ENCODE measurements around the gene FBP2.
"Not testable (repeated sequence)": the region's sequence is repeated elsewhere in the genome, so short reads cannot be mapped to it uniquely, and the experiment has no call there.

The FBP2 gene

DNA sequence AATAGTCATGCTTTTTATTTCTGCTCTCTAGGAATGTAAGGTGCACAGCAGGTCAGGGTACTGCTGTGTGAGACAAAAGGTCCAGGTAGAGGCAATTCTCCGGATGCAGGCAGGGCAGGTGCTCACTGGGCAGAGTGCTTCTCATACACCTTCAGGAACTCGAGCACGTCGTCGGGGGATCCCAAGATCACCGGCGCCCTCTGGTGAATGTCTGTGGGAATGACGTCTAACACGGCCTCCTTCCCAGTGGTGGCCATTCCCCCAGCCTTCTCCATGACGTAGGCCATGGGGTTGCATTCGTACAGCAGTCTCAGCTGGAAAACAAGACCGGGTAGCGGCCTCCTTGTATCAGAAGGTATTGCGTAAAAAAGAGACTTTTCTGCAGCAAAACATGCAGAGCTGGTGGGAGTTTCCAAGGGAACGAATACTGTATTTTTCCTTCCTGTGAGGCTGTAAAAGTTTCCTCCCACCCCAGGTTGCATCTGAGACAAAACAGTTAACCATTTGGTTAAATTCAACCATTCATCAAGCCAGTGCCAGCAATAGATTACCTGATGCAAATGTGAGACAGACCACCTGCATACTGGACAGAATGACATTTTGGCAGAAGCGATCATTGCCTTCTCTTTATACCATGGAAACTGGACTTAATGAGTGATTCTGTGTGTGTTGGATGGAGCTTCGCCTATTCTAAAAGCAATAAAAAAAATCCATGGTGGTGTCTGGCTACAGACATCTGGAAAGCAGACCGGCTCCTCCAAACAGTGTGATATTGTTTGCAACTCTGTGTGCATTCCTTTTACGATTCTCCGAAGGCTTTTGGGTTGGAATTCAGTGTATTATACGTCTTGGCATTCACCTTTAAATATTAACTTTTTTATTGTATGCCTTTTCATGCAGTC lies 9.9 kb upstream of the FBP2 start:
- H3K4me1 ChIP-seq (ENCODE audit: control insufficient read depth, insufficient read depth, low read length) = peaks cover 2% of the 10 kb centered on the region
- H3K27me3 ChIP-seq (ENCODE audit: control insufficient read depth, insufficient read depth, low read length) = peaks cover 3% of the 10 kb centered on the region
- H3K36me3 ChIP-seq (ENCODE audit: control insufficient read depth, insufficient read depth, low read length) = no peaks in the 10 kb centered on the region
- no peak overlapping the region for H3K4me3 ChIP-seq (ENCODE audit: low read depth, low read length)
- no peaks in the 10 kb centered on the region for H3K9me3 ChIP-seq (ENCODE audit: control insufficient read depth, insufficient read depth, low read length)
- no peak overlapping the region for H3K9ac ChIP-seq (ENCODE audit: low read depth, low read length)

DNA sequence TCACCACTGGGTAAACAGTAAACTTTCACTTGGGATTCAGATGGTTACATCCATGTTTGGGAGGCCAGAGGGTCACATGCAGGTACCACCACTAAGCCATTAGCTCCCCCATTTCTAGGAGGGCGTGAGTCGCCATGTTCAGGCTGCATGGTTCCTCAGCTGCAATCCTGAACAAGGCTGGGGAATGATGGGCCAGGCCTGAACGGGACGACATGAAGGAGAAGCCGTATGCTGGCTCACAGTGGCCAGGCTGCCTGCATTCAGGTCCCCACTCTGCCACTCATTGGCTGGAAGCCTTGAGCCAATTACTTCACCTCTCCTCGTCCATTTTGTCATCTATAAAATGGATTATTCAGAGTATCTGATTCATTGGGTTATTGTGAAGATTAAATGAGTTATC lies 9.0 kb upstream of the FBP2 start:
- no peaks in the 10 kb centered on the region for H3K9me3 ChIP-seq (ENCODE audit: control insufficient read depth, insufficient read depth, low read length)
- H3K4me1 ChIP-seq (ENCODE audit: control insufficient read depth, insufficient read depth, low read length) = peaks cover 2% of the 10 kb centered on the region
- H3K9ac ChIP-seq (ENCODE audit: low read depth, low read length) = no peak overlapping the region
- H3K4me3 ChIP-seq (ENCODE audit: low read depth, low read length) = no peak overlapping the region
- H3K27me3 ChIP-seq (ENCODE audit: control insufficient read depth, insufficient read depth, low read length) = peaks cover 3% of the 10 kb centered on the region
- no peaks in the 10 kb centered on the region for H3K36me3 ChIP-seq (ENCODE audit: control insufficient read depth, insufficient read depth, low read length)

DNA sequence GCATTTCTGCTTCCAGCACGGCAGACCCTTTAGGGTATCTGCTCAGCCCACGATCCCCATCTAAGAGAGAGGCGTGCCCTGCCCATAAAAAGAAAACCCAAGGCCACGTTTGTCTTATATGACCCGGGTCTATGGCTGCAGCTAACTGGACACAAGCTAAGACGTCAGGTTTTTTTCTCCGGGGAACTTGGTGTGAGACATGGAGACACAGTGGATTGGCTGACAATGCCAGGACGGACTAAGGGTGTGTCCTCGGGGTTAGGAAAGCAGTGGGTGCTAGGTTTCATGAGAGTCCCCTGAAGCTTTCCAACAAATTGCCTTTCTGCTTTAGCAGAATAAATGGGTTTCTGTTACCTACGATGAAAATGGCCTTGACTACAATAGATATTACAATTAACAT lies 7.1 kb upstream of the FBP2 start:
- Histone ChIP-seq H3K36me3 (ENCODE audit: control insufficient read depth, insufficient read depth, low read length) (no peaks in the 10 kb centered on the region), H3K9ac (ENCODE audit: low read depth, low read length) (no peak overlapping the region), H3K27me3 (ENCODE audit: control insufficient read depth, insufficient read depth, low read length) (no peaks in the 10 kb centered on the region), H3K4me1 (ENCODE audit: control insufficient read depth, insufficient read depth, low read length) (peaks cover 2% of the 10 kb centered on the region), H3K9me3 (ENCODE audit: control insufficient read depth, insufficient read depth, low read length) (no peaks in the 10 kb centered on the region), H3K4me3 (ENCODE audit: low read depth, low read length) (no peak overlapping the region)

DNA sequence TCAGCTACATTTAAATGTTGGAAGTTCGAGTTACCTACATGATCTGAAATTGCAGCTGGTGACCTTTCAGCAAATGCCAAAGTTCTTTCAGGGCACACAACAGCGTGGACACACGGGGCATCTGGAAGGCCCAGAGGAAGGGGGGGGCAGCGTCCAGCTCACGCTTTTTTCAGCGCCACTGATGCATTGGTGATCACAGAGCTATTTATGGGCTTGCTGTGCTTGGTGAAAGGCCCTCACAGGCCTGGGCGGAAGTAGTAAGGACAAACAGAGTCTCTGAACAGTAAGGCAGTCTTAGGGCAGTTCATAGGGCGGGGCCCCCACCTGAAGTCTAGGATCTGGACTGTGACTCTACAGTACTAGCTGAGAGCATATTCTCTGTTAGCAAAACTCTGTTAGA lies 6.6 kb upstream of the FBP2 start:
- no peak overlapping the region for H3K4me3 ChIP-seq (ENCODE audit: low read depth, low read length)
- no peaks in the 10 kb centered on the region for H3K27me3 ChIP-seq (ENCODE audit: control insufficient read depth, insufficient read depth, low read length)
- H3K36me3 ChIP-seq (ENCODE audit: control insufficient read depth, insufficient read depth, low read length) = no peaks in the 10 kb centered on the region
- H3K4me1 ChIP-seq (ENCODE audit: control insufficient read depth, insufficient read depth, low read length) = peaks cover 2% of the 10 kb centered on the region
- no peak overlapping the region for H3K9ac ChIP-seq (ENCODE audit: low read depth, low read length)
- H3K9me3 ChIP-seq (ENCODE audit: control insufficient read depth, insufficient read depth, low read length) = no peaks in the 10 kb centered on the region

DNA sequence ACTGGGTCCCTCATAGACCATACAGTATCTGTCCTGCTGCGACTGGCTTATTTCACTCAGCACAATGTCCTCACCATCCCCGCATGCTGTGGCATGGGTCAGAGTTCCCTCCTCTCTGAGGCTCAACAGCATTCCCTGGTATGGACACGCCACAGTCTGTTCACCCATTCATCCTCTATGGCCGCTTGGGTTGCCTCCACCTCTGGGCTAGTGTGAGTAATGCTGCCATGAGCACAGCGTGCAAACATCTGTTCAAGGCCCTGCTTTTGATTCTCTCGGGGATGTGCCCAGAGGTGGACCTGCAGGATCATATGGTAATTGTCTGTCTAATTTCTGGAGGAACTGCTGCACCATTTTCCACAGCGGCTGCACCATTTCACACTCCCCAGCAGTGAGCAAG lies 5.5 kb upstream of the FBP2 start:
- H3K9me3 ChIP-seq (ENCODE audit: control insufficient read depth, insufficient read depth, low read length) = no peaks in the 10 kb centered on the region
- peaks cover 2% of the 10 kb centered on the region for H3K4me1 ChIP-seq (ENCODE audit: control insufficient read depth, insufficient read depth, low read length)
- no peaks in the 10 kb centered on the region for H3K27me3 ChIP-seq (ENCODE audit: control insufficient read depth, insufficient read depth, low read length)
- H3K36me3 ChIP-seq (ENCODE audit: control insufficient read depth, insufficient read depth, low read length) = no peaks in the 10 kb centered on the region
- H3K9ac ChIP-seq (ENCODE audit: low read depth, low read length) = no peak overlapping the region
- H3K4me3 ChIP-seq (ENCODE audit: low read depth, low read length) = no peak overlapping the region

GRCh38 chr9:94592683-94593082 lies 941 bp downstream of the FBP2 start:
- H3K9ac ChIP-seq (ENCODE audit: low read depth, low read length); H3K36me3 ChIP-seq (ENCODE audit: control insufficient read depth, insufficient read depth, low read length); H3K4me3 ChIP-seq (ENCODE audit: low read depth, low read length); H3K9me3 ChIP-seq (ENCODE audit: control insufficient read depth, insufficient read depth, low read length); H3K4me1 ChIP-seq (ENCODE audit: control insufficient read depth, insufficient read depth, low read length); H3K27me3 ChIP-seq (ENCODE audit: control insufficient read depth, insufficient read depth, low read length): not testable (repeated sequence)

GRCh38 chr9:94591876-94592275 lies 1.7 kb downstream of the FBP2 start:
- Histone ChIP-seq H3K9ac (ENCODE audit: low read depth, low read length) (no peak overlapping the region), H3K4me1 (ENCODE audit: control insufficient read depth, insufficient read depth, low read length) (no peaks in the 10 kb centered on the region), H3K36me3 (ENCODE audit: control insufficient read depth, insufficient read depth, low read length) (no peaks in the 10 kb centered on the region), H3K4me3 (ENCODE audit: low read depth, low read length) (no peak overlapping the region), H3K9me3 (ENCODE audit: control insufficient read depth, insufficient read depth, low read length) (no peaks in the 10 kb centered on the region), H3K27me3 (ENCODE audit: control insufficient read depth, insufficient read depth, low read length) (no peaks in the 10 kb centered on the region)

- not testable (repeated sequence) for H3K9me3 ChIP-seq (ENCODE audit: control insufficient read depth, insufficient read depth, low read length); H3K9ac ChIP-seq (ENCODE audit: low read depth, low read length); H3K36me3 ChIP-seq (ENCODE audit: control insufficient read depth, insufficient read depth, low read length); H3K27me3 ChIP-seq (ENCODE audit: control insufficient read depth, insufficient read depth, low read length); H3K4me1 ChIP-seq (ENCODE audit: control insufficient read depth, insufficient read depth, low read length)
- H3K4me3 ChIP-seq (ENCODE audit: low read depth, low read length) = peak overlapping the region; percentile 32
These were observed 2.5 kb downstream of the FBP2 start for GRCh38 chr9:94591046-94591545.

DNA sequence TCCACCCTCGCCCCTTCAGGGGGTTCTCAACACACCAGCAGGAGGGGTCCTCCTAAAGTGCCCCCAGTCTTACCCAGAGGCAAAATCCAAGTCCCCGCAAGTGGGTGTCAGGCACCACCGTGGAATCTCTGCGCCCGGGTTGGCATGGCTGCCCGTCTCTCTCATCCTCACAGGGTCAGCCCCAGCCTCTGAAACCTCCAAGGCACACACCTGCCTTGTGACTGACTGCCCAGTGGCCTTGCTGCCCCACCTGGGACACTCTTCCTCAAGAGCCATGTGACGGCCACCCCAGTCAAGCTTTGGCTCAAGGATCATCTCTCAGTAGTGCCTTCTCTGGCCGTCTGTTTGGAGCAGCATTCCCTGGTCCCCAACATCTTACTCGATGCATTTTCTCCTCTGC lies 4.9 kb downstream of the FBP2 start:
- H3K27me3 ChIP-seq (ENCODE audit: control insufficient read depth, insufficient read depth, low read length) = no peaks in the 10 kb centered on the region
- no peak overlapping the region for H3K9ac ChIP-seq (ENCODE audit: low read depth, low read length)
- H3K4me3 ChIP-seq (ENCODE audit: low read depth, low read length) = no peak overlapping the region
- H3K9me3 ChIP-seq (ENCODE audit: control insufficient read depth, insufficient read depth, low read length) = no peaks in the 10 kb centered on the region
- H3K36me3 ChIP-seq (ENCODE audit: control insufficient read depth, insufficient read depth, low read length) = no peaks in the 10 kb centered on the region
- no peaks in the 10 kb centered on the region for H3K4me1 ChIP-seq (ENCODE audit: control insufficient read depth, insufficient read depth, low read length)

- no peak overlapping the region for H3K9ac ChIP-seq (ENCODE audit: low read depth, low read length)
- no peaks in the 10 kb centered on the region for H3K27me3 ChIP-seq (ENCODE audit: control insufficient read depth, insufficient read depth, low read length)
- H3K4me3 ChIP-seq (ENCODE audit: low read depth, low read length) = no peak overlapping the region
- H3K9me3 ChIP-seq (ENCODE audit: control insufficient read depth, insufficient read depth, low read length) = no peaks in the 10 kb centered on the region
- H3K4me1 ChIP-seq (ENCODE audit: control insufficient read depth, insufficient read depth, low read length) = no peaks in the 10 kb centered on the region
- no peaks in the 10 kb centered on the region for H3K36me3 ChIP-seq (ENCODE audit: control insufficient read depth, insufficient read depth, low read length)
These were observed 6.8 kb downstream of the FBP2 start for GRCh38 chr9:94586814-94587213.

DNA sequence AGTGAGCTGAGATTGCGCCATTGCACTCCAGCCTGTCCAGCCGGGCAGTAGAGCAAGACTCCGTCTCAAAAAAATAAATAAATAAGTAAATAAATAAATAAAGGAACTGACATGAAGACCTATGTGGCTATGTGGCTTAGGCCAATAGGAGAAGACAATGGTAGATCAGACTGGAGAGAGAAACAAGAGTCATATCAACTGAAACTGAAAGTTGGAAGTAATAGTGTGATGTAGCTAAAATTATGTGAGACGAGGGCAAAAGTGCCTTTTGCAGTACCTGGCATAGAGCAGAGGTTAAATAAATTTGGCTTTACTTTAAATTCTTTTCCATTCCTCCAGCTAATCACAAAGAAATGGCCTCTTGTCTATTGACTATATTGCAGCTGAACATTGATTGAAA lies 7.3 kb downstream of the FBP2 start:
- H3K27me3 ChIP-seq (ENCODE audit: control insufficient read depth, insufficient read depth, low read length) = no peaks in the 10 kb centered on the region
- H3K4me3 ChIP-seq (ENCODE audit: low read depth, low read length) = no peak overlapping the region
- no peak overlapping the region for H3K9ac ChIP-seq (ENCODE audit: low read depth, low read length)

GRCh38 chr9:94584555-94584954 lies 9.1 kb downstream of the FBP2 start:
- Histone ChIP-seq H3K27me3 (ENCODE audit: control insufficient read depth, insufficient read depth, low read length) (no peaks in the 10 kb centered on the region), H3K36me3 (ENCODE audit: control insufficient read depth, insufficient read depth, low read length) (no peaks in the 10 kb centered on the region), H3K9ac (ENCODE audit: low read depth, low read length) (no peak overlapping the region)

More for the DNA sequence above, 7.3 kb downstream of the FBP2 start:
- no peaks in the 10 kb centered on the region for H3K4me1 ChIP-seq (ENCODE audit: control insufficient read depth, insufficient read depth, low read length)
- no peaks in the 10 kb centered on the region for H3K9me3 ChIP-seq (ENCODE audit: control insufficient read depth, insufficient read depth, low read length)
- H3K36me3 ChIP-seq (ENCODE audit: control insufficient read depth, insufficient read depth, low read length) = no peaks in the 10 kb centered on the region

More at GRCh38 chr9:94584555-94584954, 9.1 kb downstream of the FBP2 start:
- Histone ChIP-seq H3K4me1 (ENCODE audit: control insufficient read depth, insufficient read depth, low read length) (no peaks in the 10 kb centered on the region), H3K4me3 (ENCODE audit: low read depth, low read length) (no peak overlapping the region), H3K9me3 (ENCODE audit: control insufficient read depth, insufficient read depth, low read length) (no peaks in the 10 kb centered on the region)
